Neuronal stem cell (in vitro differentiated cells): ENCODE data around the gene CAD.

ENCODE experiments used
- DNase-seq: peaks from one replicate; pipeline ENCODE4 v3.0.0-alpha.2; 2013; ENCODE audit warnings: low spot score
- H2AFZ ChIP-seq: one replicate; pipeline ENCODE4 v1.6.1; 2013; ENCODE audit warnings: mild to moderate bottlenecking, low read length, inconsistent platforms
- H2AK5ac ChIP-seq: 2 replicates; pipeline ENCODE4 v1.6.1; 2013; ENCODE audit warnings: low read depth, mild to moderate bottlenecking, inconsistent platforms, low read length, moderate library complexity, mixed read lengths
- H2BK120ac ChIP-seq: 2 replicates; pipeline ENCODE4 v1.6.1; 2013; ENCODE audit warnings: low read depth, mild to moderate bottlenecking, inconsistent platforms, low read length, moderate library complexity, mixed read lengths
- H2BK12ac ChIP-seq: one replicate; pipeline ENCODE4 v1.6.1; 2013; ENCODE audit warnings: low read length, inconsistent platforms
- H2BK15ac ChIP-seq: 2 replicates; pipeline ENCODE4 v1.6.1; 2013; ENCODE audit warnings: mild to moderate bottlenecking, low read length, inconsistent platforms, mixed read lengths
- H2BK5ac ChIP-seq: one replicate; pipeline ENCODE4 v1.6.1; 2013; ENCODE audit warnings: inconsistent platforms, mild to moderate bottlenecking, low read length, moderate library complexity
- H3K14ac ChIP-seq: one replicate; pipeline ENCODE4 v1.6.1; 2013; ENCODE audit warnings: low read length, inconsistent platforms
- H3K18ac ChIP-seq: 2 replicates; pipeline ENCODE4 v1.6.1; 2013; ENCODE audit warnings: low read length, inconsistent platforms
- H3K23ac ChIP-seq: 2 replicates; pipeline ENCODE4 v1.6.1; 2013; ENCODE audit warnings: low read depth, mild to moderate bottlenecking, mixed read lengths, low read length, inconsistent platforms; ENCODE audit not compliant: poor library complexity
- H3K27ac ChIP-seq: replicated peaks from 3 replicates; pipeline ENCODE4 v1.5.1; 2013; ENCODE audit warnings: low read length, inconsistent platforms
- H3K27me3 ChIP-seq, 3 experiments: 2 replicates each; pipeline ENCODE4 v1.6.1; 2013; ENCODE audit warnings: low read length in 3 of 3, mild to moderate bottlenecking in 2 of 3, inconsistent platforms in 1 of 3, low read depth in 1 of 3, mixed read lengths in 1 of 3, moderate library complexity in 1 of 3; ENCODE audit not compliant: control insufficient read depth in 3 of 3, insufficient read depth in 3 of 3
- H3K36me3 ChIP-seq, 2 donors: replicated peaks in 1 of 2; 2 replicates each; pipeline ENCODE4 v1.6.1; 2013; ENCODE audit warnings: low read length in 2 of 2; ENCODE audit not compliant: control insufficient read depth in 2 of 2, insufficient read depth in 2 of 2
- H3K4ac ChIP-seq: 2 replicates; pipeline ENCODE4 v1.6.1; 2013; ENCODE audit warnings: inconsistent platforms, mild to moderate bottlenecking, low read length, moderate library complexity
- H3K4me1 ChIP-seq, 2 donors: 1 replicate in 1 of 2; 2 replicates in 1 of 2; pipeline ENCODE4 v1.6.1; 2013; ENCODE audit warnings: low read length in 2 of 2, low read depth in 1 of 2; ENCODE audit not compliant: control insufficient read depth in 2 of 2, insufficient read depth in 1 of 2
- H3K4me2 ChIP-seq: one replicate; pipeline ENCODE4 v1.6.1; 2013; ENCODE audit warnings: mild to moderate bottlenecking, low read length, inconsistent platforms; ENCODE audit not compliant: insufficient read depth, poor library complexity, severe bottlenecking
- H3K4me3 ChIP-seq, 2 donors: 2 replicates each; pipeline ENCODE4 v1.5.1; 2013; ENCODE audit warnings: low read length in 2 of 2, mild to moderate bottlenecking in 2 of 2, inconsistent platforms in 1 of 2, moderate library complexity in 1 of 2
- H3K79me1 ChIP-seq: one replicate; pipeline ENCODE4 v1.6.1; 2013; ENCODE audit warnings: low read depth, mild to moderate bottlenecking, inconsistent platforms, low read length, moderate library complexity
- H3K9ac ChIP-seq: one replicate; pipeline ENCODE4 v1.6.1; 2013; ENCODE audit warnings: mild to moderate bottlenecking, low read depth, low read length, inconsistent platforms; ENCODE audit not compliant: poor library complexity
- H3K9me3 ChIP-seq, 2 donors: replicated peaks in 1 of 2; 2 replicates each; pipeline versions ENCODE3 to v1.6.1; 2013; ENCODE audit warnings: low read length in 2 of 2, mild to moderate bottlenecking in 2 of 2, inconsistent platforms in 1 of 2, low read depth in 1 of 2, mixed read lengths in 1 of 2, moderate library complexity in 1 of 2; ENCODE audit not compliant: control insufficient read depth in 2 of 2, insufficient read depth in 1 of 2
- H4K8ac ChIP-seq: one replicate; pipeline ENCODE4 v1.6.1; 2013; ENCODE audit warnings: low read depth, mild to moderate bottlenecking, inconsistent platforms, low read length, moderate library complexity
- H4K91ac ChIP-seq: one replicate; pipeline ENCODE4 v1.6.1; 2013; ENCODE audit warnings: low read length, low read depth, mild to moderate bottlenecking, inconsistent platforms; ENCODE audit not compliant: poor library complexity
- WGBS, 2 donors: extraction: QIAGEN DNeasy Blood & Tissue Kit; methylation state at CpG; one replicate each; pipeline ENCODE4 v1.1.7; 2013; ENCODE audit warnings: missing lambda C conversion rate in 2 of 2, mixed read lengths in 1 of 2; ENCODE audit not compliant: insufficient read length in 2 of 2, insufficient replicate concordance in 1 of 2; ENCODE audit errors: extremely low coverage in 2 of 2; 5-methylcytosine and 5-hydroxymethylcytosine counted together

The CAD gene

GRCh38 chr2:27238976-27239375 is 21.8 kb downstream of the CAD start:
- no peak overlapping the region for H3K4ac ChIP-seq
- H2BK120ac ChIP-seq = no peak overlapping the region
- no peak overlapping the region for H2BK12ac ChIP-seq
- H3K14ac ChIP-seq = no peak overlapping the region
- H3K23ac ChIP-seq = no peak overlapping the region
- no peak overlapping the region for H2AFZ ChIP-seq
- no peaks in the 10 kb centered on the region for H3K4me1 ChIP-seq
- no peak overlapping the region for H3K4me2 ChIP-seq
- H3K36me3 ChIP-seq = peaks cover 89 to 100% of the 10 kb centered on the region in 2 donors
- no peak for DNase-seq
- H2BK15ac ChIP-seq = no peak overlapping the region
- no peak overlapping the region for H3K27ac ChIP-seq
- H2BK5ac ChIP-seq = no peak overlapping the region
- no peak overlapping the region for H4K91ac ChIP-seq
- no peak overlapping the region for H2AK5ac ChIP-seq
- peaks cover 0 to 2% of the 10 kb centered on the region in 2 donors for H3K9me3 ChIP-seq
- H3K18ac ChIP-seq = no peak overlapping the region
- WGBS, 2 donors = no CpG with 5 or more reads among the region's 8 CpGs
- no peak overlapping the region for H3K4me3 ChIP-seq
- H3K79me1 ChIP-seq = peaks cover 2% of the 10 kb centered on the region
- no peaks in the 10 kb centered on the region for H3K27me3 ChIP-seq
- H3K9ac ChIP-seq = no peak overlapping the region
- no peak overlapping the region for H4K8ac ChIP-seq

GRCh38 chr2:27240406-27240805 is 23.2 kb downstream of the CAD start:
- Histone ChIP-seq H4K8ac (no peak overlapping the region), H2AFZ (no peak overlapping the region), H3K9ac (no peak overlapping the region), H2AK5ac (no peak overlapping the region), H3K23ac (no peak overlapping the region), H3K27ac (no peak overlapping the region), H2BK15ac (no peak overlapping the region), H3K36me3 (peaks cover 81 to 100% of the 10 kb centered on the region in 2 donors), H3K4me3 (no peak overlapping the region), H4K91ac (no peak overlapping the region), H2BK5ac (no peak overlapping the region), H3K27me3 (no peaks in the 10 kb centered on the region), H2BK120ac (no peak overlapping the region), H3K18ac (no peak overlapping the region), H3K9me3 (peaks cover 0 to 2% of the 10 kb centered on the region in 2 donors), H2BK12ac (no peak overlapping the region), H3K14ac (no peak overlapping the region), H3K4ac (no peak overlapping the region), H3K4me2 (no peak overlapping the region), H3K79me1 (peaks cover 2% of the 10 kb centered on the region), H3K4me1 (no peaks in the 10 kb centered on the region)
- DNase-seq = no peak
- no CpG with 5 or more reads among the region's 9 CpGs for WGBS, 2 donors

GRCh38 chr2:27241761-27242613 is 24.8 kb downstream of the CAD start:
- peaks cover 2% of the 10 kb centered on the region for H3K79me1 ChIP-seq
- H3K18ac ChIP-seq = no peak overlapping the region
- H3K9me3 ChIP-seq = peaks cover 0 to 2% of the 10 kb centered on the region in 2 donors
- H3K4me1 ChIP-seq = no peaks in the 10 kb centered on the region
- H3K27ac ChIP-seq = no peak overlapping the region
- no peak overlapping the region for H2AK5ac ChIP-seq
- no peak overlapping the region for H2BK120ac ChIP-seq
- H3K36me3 ChIP-seq = peaks cover 70 to 84% of the 10 kb centered on the region in 2 donors
- H3K14ac ChIP-seq = no peak overlapping the region
- H4K8ac ChIP-seq = no peak overlapping the region
- H2AFZ ChIP-seq = no peak overlapping the region
- no peak overlapping the region for H2BK5ac ChIP-seq
- no peak overlapping the region for H4K91ac ChIP-seq
- H2BK12ac ChIP-seq = no peak overlapping the region
- H3K9ac ChIP-seq = no peak overlapping the region
- WGBS, 2 donors = no CpG with 5 or more reads among the region's 24 CpGs
- H3K27me3 ChIP-seq = no peaks in the 10 kb centered on the region
- H2BK15ac ChIP-seq = no peak overlapping the region
- no peak for DNase-seq
- H3K4me3 ChIP-seq = no peak overlapping the region
- H3K4me2 ChIP-seq = no peak overlapping the region
- no peak overlapping the region for H3K4ac ChIP-seq
- no peak overlapping the region for H3K23ac ChIP-seq

GRCh38 chr2:27242614-27242951 is 25.4 kb downstream of the CAD start:
- no CpG with 5 or more reads among the region's 16 CpGs for WGBS, 2 donors
- no peak overlapping the region for H2AFZ ChIP-seq
- H3K18ac ChIP-seq = no peak overlapping the region
- H3K36me3 ChIP-seq = peaks cover 65 to 78% of the 10 kb centered on the region in 2 donors
- H3K14ac ChIP-seq = no peak overlapping the region
- no peak overlapping the region for H3K23ac ChIP-seq
- H3K27ac ChIP-seq = no peak overlapping the region
- no peak overlapping the region for H2BK120ac ChIP-seq
- no peak overlapping the region for H3K4ac ChIP-seq
- H3K4me3 ChIP-seq = no peak overlapping the region
- H2BK12ac ChIP-seq = no peak overlapping the region
- H2BK5ac ChIP-seq = no peak overlapping the region
- no peak overlapping the region for H4K8ac ChIP-seq
- no peaks in the 10 kb centered on the region for H3K4me1 ChIP-seq
- no peak for DNase-seq
- no peak overlapping the region for H4K91ac ChIP-seq
- H3K9me3 ChIP-seq = peaks cover 0 to 2% of the 10 kb centered on the region in 2 donors
- no peak overlapping the region for H2BK15ac ChIP-seq
- no peak overlapping the region for H3K4me2 ChIP-seq
- H3K9ac ChIP-seq = no peak overlapping the region
- H3K27me3 ChIP-seq = no peaks in the 10 kb centered on the region
- H2AK5ac ChIP-seq = no peak overlapping the region
- H3K79me1 ChIP-seq = no peaks in the 10 kb centered on the region
